BJ (cell line): Measurements from ENCODE around the gene GPC6. TPM values are rescaled to one million over a fixed set of nuclear protein-coding genes. Genes with fewer than 3 reads are reported as not detected.

Source experiments
- CTCF ChIA-PET: fragments of 350-600 bp; formaldehyde crosslinking; extraction: SDS; loops from one replicate; lab custom pipeline; 2021; ENCODE audit warnings: antibody characterized with exemption, inconsistent platforms; lab: Yijun Ruan, JAX
- POLR2A ChIA-PET: fragments of 300-600 bp; sonication (Branson Sonifier 250); formaldehyde crosslinking; extraction: SDS; loops from one replicate; lab custom pipeline; 2021; ENCODE audit warnings: antibody characterized with exemption; lab: Charles Lee
- DNase-seq: peaks from one replicate; pipeline ENCODE4 v3.0.0-alpha.2; 2011; ENCODE audit warnings: low read depth
- H3K27me3 ChIP-seq: 2 replicates; pipeline ENCODE4 v1.6.0; 2011; ENCODE audit warnings: low read length; ENCODE audit not compliant: control insufficient read depth, insufficient read depth
- H3K36me3 ChIP-seq: 2 replicates; pipeline ENCODE4 v1.5.1; 2011; ENCODE audit warnings: low read length; ENCODE audit not compliant: control insufficient read depth, insufficient read depth
- H3K4me3 ChIP-seq: 2 replicates; pipeline ENCODE4 v1.5.1; 2011; ENCODE audit warnings: low read depth, mild to moderate bottlenecking, control low read depth, low read length
- polyA plus RNA-seq: library from polyadenylated mRNA; depleted of rRNA; stranded (reverse); fragments of >200 nt; gene quantifications from 2 replicates; pipeline ENCODE4 v1.2.3, GENCODE V29; 2011
- TF ChIP-seq, protein P1 (sequence below): IDR thresholded peaks from 2 replicates; pipeline ENCODE4 v1.5.1; 2011; ENCODE audit warnings: low read depth, mild to moderate bottlenecking, control low read depth, inconsistent platforms, low read length, moderate library complexity; ENCODE audit not compliant: insufficient read depth

GPC6 gene
- polyA plus RNA-seq, 1 experiment: 23.0 TPM

DNA sequence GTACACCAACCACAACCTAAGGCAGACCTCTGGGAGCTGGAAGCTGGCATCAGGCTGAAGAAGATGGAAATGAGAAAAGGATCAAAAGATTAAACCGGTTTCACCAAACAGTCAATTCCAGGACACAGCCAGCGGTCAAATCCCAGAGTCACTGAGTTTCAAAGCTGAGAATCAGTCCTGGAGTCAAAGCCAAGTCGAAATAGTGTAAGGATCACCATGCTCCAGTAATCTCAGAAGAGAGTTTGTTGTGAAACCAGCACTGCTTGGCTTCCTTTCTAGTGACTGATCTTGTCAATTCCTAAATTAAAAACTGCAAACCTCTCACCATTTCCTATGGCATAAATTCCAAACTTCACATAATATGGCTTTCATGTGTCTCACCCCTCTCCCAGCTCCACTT is 198.8 kb downstream of the GPC6 start:
- TF ChIP-seq, protein P1, sequence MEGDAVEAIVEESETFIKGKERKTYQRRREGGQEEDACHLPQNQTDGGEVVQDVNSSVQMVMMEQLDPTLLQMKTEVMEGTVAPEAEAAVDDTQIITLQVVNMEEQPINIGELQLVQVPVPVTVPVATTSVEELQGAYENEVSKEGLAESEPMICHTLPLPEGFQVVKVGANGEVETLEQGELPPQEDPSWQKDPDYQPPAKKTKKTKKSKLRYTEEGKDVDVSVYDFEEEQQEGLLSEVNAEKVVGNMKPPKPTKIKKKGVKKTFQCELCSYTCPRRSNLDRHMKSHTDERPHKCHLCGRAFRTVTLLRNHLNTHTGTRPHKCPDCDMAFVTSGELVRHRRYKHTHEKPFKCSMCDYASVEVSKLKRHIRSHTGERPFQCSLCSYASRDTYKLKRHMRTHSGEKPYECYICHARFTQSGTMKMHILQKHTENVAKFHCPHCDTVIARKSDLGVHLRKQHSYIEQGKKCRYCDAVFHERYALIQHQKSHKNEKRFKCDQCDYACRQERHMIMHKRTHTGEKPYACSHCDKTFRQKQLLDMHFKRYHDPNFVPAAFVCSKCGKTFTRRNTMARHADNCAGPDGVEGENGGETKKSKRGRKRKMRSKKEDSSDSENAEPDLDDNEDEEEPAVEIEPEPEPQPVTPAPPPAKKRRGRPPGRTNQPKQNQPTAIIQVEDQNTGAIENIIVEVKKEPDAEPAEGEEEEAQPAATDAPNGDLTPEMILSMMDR: no peak
- POLR2A ChIA-PET: no interaction called here
- CTCF ChIA-PET: no interaction called here
- H3K36me3 ChIP-seq: no peaks in the 10 kb centered on the region
- H3K4me3 ChIP-seq: no peak overlapping the region
- no peaks in the 10 kb centered on the region for H3K27me3 ChIP-seq
- DNase-seq: no peak

DNA sequence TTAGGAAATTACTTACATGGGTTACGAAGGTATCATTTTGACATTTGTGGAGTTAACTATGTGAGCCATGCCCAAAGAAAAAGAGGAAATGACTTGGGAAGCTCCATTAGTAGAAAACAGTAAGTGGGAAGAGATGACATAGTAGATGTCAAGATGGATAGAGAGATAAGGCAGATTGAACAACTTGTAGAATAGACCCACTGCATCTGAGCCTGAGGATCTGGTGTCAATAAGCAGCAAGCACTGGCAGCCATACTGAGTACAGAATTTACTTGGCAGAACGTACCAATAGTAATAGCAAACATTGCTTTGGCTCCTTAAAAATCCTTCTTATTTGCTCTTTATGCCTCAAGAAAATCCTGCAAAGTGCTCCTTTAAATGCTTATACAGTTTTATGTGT is 203.8 kb downstream of the GPC6 start:
- Histone ChIP-seq H3K4me3 (no peak overlapping the region), H3K27me3 (no peaks in the 10 kb centered on the region), H3K36me3 (no peaks in the 10 kb centered on the region)
- no peak for DNase-seq
- TF ChIP-seq, protein P1: no peak
- POLR2A ChIA-PET: no interaction called here
- CTCF ChIA-PET: no interaction called here

DNA sequence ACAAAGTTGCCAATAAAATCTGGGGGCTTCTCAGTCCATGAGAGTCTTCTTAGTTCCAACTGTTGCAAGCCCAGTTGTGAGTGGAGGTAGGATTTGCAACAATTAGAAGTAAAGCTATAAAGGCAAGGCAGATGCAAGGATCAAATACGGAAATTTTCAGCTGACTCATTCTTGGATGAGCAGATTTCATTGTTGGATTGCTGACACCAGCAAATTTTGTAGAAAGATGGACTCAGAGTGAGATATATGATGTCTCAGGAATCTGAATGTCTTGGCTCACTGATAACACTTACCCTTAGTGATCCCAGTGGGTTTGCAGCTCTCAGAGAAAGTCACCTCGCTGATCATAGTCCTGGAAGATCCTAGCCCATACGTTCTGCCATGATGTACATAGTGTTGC is 209.0 kb downstream of the GPC6 start:
- Histone ChIP-seq H3K36me3 (no peaks in the 10 kb centered on the region), H3K4me3 (no peak overlapping the region), H3K27me3 (no peaks in the 10 kb centered on the region)
- TF ChIP-seq, protein P1: no peak
- no peak for DNase-seq
- CTCF ChIA-PET: interaction anchor here (0.9 kb wide), 1 partner anchor 11 kb away, joined by 3 read pairs; no protein-coding TSS in a partner anchor
- POLR2A ChIA-PET: no interaction called here

- H3K36me3 ChIP-seq: no peaks in the 10 kb centered on the region
- TF ChIP-seq, protein P1: no peak
- ChIA-PET CTCF (interaction anchor here (1.0 kb wide), 1 partner anchor 9 kb away, joined by 4 read pairs; no protein-coding TSS in a partner anchor), POLR2A (no interaction called here)
- no peak overlapping the region for H3K4me3 ChIP-seq
- DNase-seq: no peak
- no peaks in the 10 kb centered on the region for H3K27me3 ChIP-seq
These were observed 210.5 kb downstream of the GPC6 start for GRCh38 chr13:93437081-93437480.

DNA sequence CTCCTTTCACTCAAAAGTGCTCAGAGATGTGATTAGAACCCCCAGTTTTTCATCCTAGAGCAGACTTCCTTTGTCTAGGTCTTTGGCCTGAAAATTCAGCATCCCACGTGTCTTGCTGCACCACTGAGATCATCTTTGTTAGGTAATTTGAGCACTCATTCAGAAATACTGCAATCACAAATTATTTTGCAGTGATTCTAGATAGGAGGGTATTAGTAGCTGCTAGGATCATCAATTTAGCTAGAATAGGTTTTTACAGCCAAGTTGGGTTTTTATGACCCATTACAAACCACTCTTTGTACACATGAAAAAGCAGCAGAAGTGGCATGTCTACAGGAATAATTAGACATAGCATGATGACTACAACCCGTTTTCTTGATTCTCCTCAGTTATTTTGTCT is 219.6 kb downstream of the GPC6 start:
- no peaks in the 10 kb centered on the region for H3K36me3 ChIP-seq
- no peak for DNase-seq
- TF ChIP-seq, protein P1: no peak
- ChIA-PET CTCF (interaction anchor here (0.7 to 1.4 kb wide), 2 partner anchors 10 to 11 kb away, joined by 3 to 4 read pairs; no protein-coding TSS in a partner anchor), POLR2A (no interaction called here)
- H3K27me3 ChIP-seq: no peaks in the 10 kb centered on the region
- H3K4me3 ChIP-seq: no peak overlapping the region
